GM12878 (cell line): ENCODE data around the gene GGA2. TPM values are rescaled to one million over a fixed set of nuclear protein-coding genes. Genes with fewer than 3 reads are reported as not detected.

Source experiments
- ATAC-seq: fragments of 200-7000 bp; cut with Tn5 transposase; 3 replicates; pipeline ENCODE4 v1.9.1; 2020; ENCODE audit warnings: mild to moderate bottlenecking, moderate library complexity
- BruUV-seq: library from RNA; stranded (reverse); fragments of 400-500 nt; replicated peaks from 2 replicates; lab custom pipeline; 2021; lab: Mats Ljungman, UMichigan
- CTCF ChIA-PET: fragments of 300-600 bp; sonication (Branson Sonifier 250); formaldehyde crosslinking; extraction: SDS; loops from one replicate; lab custom pipeline; 2021; ENCODE audit warnings: inconsistent platforms; lab: Yijun Ruan, JAX
- POLR2A ChIA-PET: fragments of 350-600 bp; formaldehyde crosslinking; extraction: SDS; loops from one replicate; lab custom pipeline; 2021; ENCODE audit warnings: inconsistent platforms; lab: Charles Lee
- RAD21 ChIA-PET: fragments of 300-600 bp; sonication (Branson Sonifier 250); formaldehyde crosslinking; loops from one replicate; lab custom pipeline; 2023; ENCODE audit warnings: antibody characterized with exemption; ENCODE audit not compliant: unreplicated experiment; lab: Charles Lee
- SMC1A ChIA-PET: fragments of 300-600 bp; sonication (Branson Sonifier 250); formaldehyde crosslinking; loops from one replicate; lab custom pipeline; 2023; ENCODE audit not compliant: unreplicated experiment, uncharacterized antibody; lab: Charles Lee
- DNase-seq: peaks from one replicate; pipeline ENCODE4 v3.0.0-alpha.2; 2011; ENCODE audit warnings: low read depth, low spot score
- FAIRE-seq: peaks from 3 replicates; lab custom pipeline; 2011; peaks lifted over from hg19 to GRCh38; lab: Jason Lieb, UNC
- H2AFZ ChIP-seq: 2 replicates; pipeline ENCODE4 v1.6.0; 2011; ENCODE audit warnings: low read depth, low read length, control low read depth; ENCODE audit not compliant: control insufficient read depth
- H3K27ac ChIP-seq: 2 replicates; pipeline ENCODE4 v1.5.1; 2011; ENCODE audit warnings: control low read depth; ENCODE audit not compliant: control insufficient read depth, insufficient read depth
- H3K27me3 ChIP-seq, 2 experiments: replicated peaks in 1 of 2; 2 replicates each; pipeline versions ENCODE4 v1.6.0 to v1.6.1; 2011; ENCODE audit warnings: low read length in 1 of 2; ENCODE audit not compliant: control insufficient read depth in 2 of 2, insufficient read depth in 2 of 2
- H3K36me3 ChIP-seq, 2 experiments: 2 replicates each; pipeline ENCODE4 v1.5.1; 2011; ENCODE audit warnings: low read length in 1 of 2; ENCODE audit not compliant: control insufficient read depth in 2 of 2, insufficient read depth in 2 of 2
- H3K4me1 ChIP-seq: 2 replicates; pipeline ENCODE4 v1.6.1; 2011; ENCODE audit warnings: mild to moderate bottlenecking, low read length, moderate library complexity, mixed read lengths; ENCODE audit not compliant: control insufficient read depth, insufficient read depth
- H3K4me2 ChIP-seq: 2 replicates; pipeline ENCODE4 v1.6.0; 2011; ENCODE audit warnings: control low read depth; ENCODE audit not compliant: control insufficient read depth, insufficient read depth
- H3K4me3 ChIP-seq: fragments of 200-600 bp; sonication (generic); 2 replicates; pipeline ENCODE4 v1.5.1; 2016
- H3K79me2 ChIP-seq: 2 replicates; pipeline ENCODE4 v1.6.0; 2011; ENCODE audit warnings: low read length; ENCODE audit not compliant: control insufficient read depth, insufficient read depth
- H3K9ac ChIP-seq: 2 replicates; pipeline ENCODE4 v1.8.0; 2011; ENCODE audit warnings: low read length, control low read depth, mixed read lengths; ENCODE audit not compliant: control insufficient read depth, insufficient read depth
- H3K9me3 ChIP-seq: replicated peaks from 3 replicates; pipeline ENCODE4 v1.5.1; 2011; ENCODE audit warnings: mild to moderate bottlenecking, low read length; ENCODE audit not compliant: control insufficient read depth, insufficient read depth
- H4K20me1 ChIP-seq: 2 replicates; pipeline ENCODE4 v1.6.0; 2011; ENCODE audit not compliant: control insufficient read depth, insufficient read depth
- CHD4 ChIP-seq: fragments of 200-600 bp; sonication (generic); IDR thresholded peaks from 2 replicates; pipeline ENCODE4 v1.6.1; 2016; ENCODE audit warnings: mild to moderate bottlenecking
- EGR1 ChIP-seq, 2 experiments: IDR thresholded peaks; 1 replicate in 1 of 2; 2 replicates in 1 of 2; pipeline ENCODE4 v1.6.1; 2011 to 2012; ENCODE audit warnings: low read depth in 2 of 2, low read length in 2 of 2, borderline replicate concordance in 1 of 2, mild to moderate bottlenecking in 1 of 2, moderate library complexity in 1 of 2
- HDAC6 ChIP-seq: fragments of 200-600 bp; sonication (generic); IDR thresholded peaks from one replicate; pipeline ENCODE4 v1.8.0; 2017; ENCODE audit warnings: antibody characterized with exemption; ENCODE audit not compliant: unreplicated experiment
- MYC ChIP-seq: IDR thresholded peaks from 2 replicates; pipeline ENCODE4 v1.6.1; 2011; ENCODE audit warnings: mild to moderate bottlenecking, low read length, moderate library complexity, inconsistent platforms; ENCODE audit not compliant: insufficient read depth, insufficient replicate concordance, insufficient read length, severe bottlenecking
- NFXL1 ChIP-seq: fragments of 450-650 bp; IDR thresholded peaks from 2 replicates; pipeline ENCODE4 v1.6.1; 2017; ENCODE audit warnings: antibody characterized with exemption, mild to moderate bottlenecking, borderline replicate concordance
- POU2F2 ChIP-seq: IDR thresholded peaks from 3 replicates; pipeline ENCODE4 v1.6.1; 2011; ENCODE audit warnings: low read depth, mild to moderate bottlenecking, low read length, borderline replicate concordance
- SREBF1 ChIP-seq: IDR thresholded peaks from 2 replicates; pipeline ENCODE4 v1.6.1; 2012; ENCODE audit warnings: mild to moderate bottlenecking, low read length
- whole genome bisulfite sequencing: methylation state at CpG from one replicate; pipeline ENCODE4 v1.1.6; 2016; ENCODE audit warnings: low lambda C conversion rate; ENCODE audit not compliant: insufficient replicate concordance, insufficient coverage; ENCODE audit errors: missing lambda C conversion rate; 5-methylcytosine and 5-hydroxymethylcytosine counted together
- in situ Hi-C: fragments of 300-500 bp; cut with MboI; formaldehyde crosslinking; loops from 9 replicates; pipeline ENCODE4 v1.14.3; 2018; ENCODE audit warnings: mixed read lengths
- intact Hi-C: fragments of 100-400 bp; cut with micrococcal nuclease; formaldehyde crosslinking; loops from one replicate; pipeline ENCODE4 v1.14.2; 2022; ENCODE audit not compliant: unreplicated experiment
- polyA plus RNA-seq, 11 experiments: library from polyadenylated mRNA; depleted of rRNA in 4 of 11; unstranded in 6 of 11; stranded (reverse) in 5 of 11; fragments of >200 nt; fragmentation: Nextera tagmentation in 4 of 11; fragmentation: Illumina TruSeq in 1 of 11; extraction: Ambion mirVana in 4 of 11; extraction: Trizol in 1 of 11; gene quantifications; 1 replicate in 1 of 11; 2 replicates in 10 of 11; pipeline versions ENCODE4 v1.2.1 to v1.2.3, GENCODE V29; 2011 to 2016; ENCODE audit warnings: inconsistent platforms in 2 of 11, missing spikeins in 2 of 11, low read depth in 1 of 11
- total RNA-seq, 4 experiments: library from RNA; depleted of rRNA in 3 of 4; stranded (reverse); fragments of >200 nt in 3 of 4; fragmentation: Illumina TruSeq in 1 of 4; extraction: Trizol in 1 of 4; gene quantifications; 2 replicates each; pipeline versions ENCODE4 v1.2.1 to v1.2.3, GENCODE V29; 2013 to 2021
- TF ChIP-seq, protein P1 (sequence below): fragments of 150-350 bp; IDR thresholded peaks from 2 replicates; pipeline ENCODE4 v1.6.1; 2014; ENCODE audit warnings: mild to moderate bottlenecking, low read depth, low read length
- TF ChIP-seq, protein P2 (sequence below): IDR thresholded peaks from 2 replicates; pipeline ENCODE4 v1.6.1; 2012; ENCODE audit warnings: improper control_type of control experiment, low read depth, low read length; ENCODE audit not compliant: insufficient replicate concordance
- TF ChIP-seq, protein P3 (sequence below): IDR thresholded peaks from 2 replicates; pipeline ENCODE4 v1.6.1; 2011; ENCODE audit warnings: borderline replicate concordance, low read depth, mild to moderate bottlenecking, moderate library complexity, mixed read lengths, low read length; ENCODE audit not compliant: insufficient read depth; ENCODE audit errors: extremely low read length

The GGA2 gene
- total and polyA plus RNA-seq, 10 of the 15 experiments (the other 5 are each of a cell fraction or from before 2014, with no cell fraction given), result 14.1 to 153 (median 86.6) TPM

DNA sequence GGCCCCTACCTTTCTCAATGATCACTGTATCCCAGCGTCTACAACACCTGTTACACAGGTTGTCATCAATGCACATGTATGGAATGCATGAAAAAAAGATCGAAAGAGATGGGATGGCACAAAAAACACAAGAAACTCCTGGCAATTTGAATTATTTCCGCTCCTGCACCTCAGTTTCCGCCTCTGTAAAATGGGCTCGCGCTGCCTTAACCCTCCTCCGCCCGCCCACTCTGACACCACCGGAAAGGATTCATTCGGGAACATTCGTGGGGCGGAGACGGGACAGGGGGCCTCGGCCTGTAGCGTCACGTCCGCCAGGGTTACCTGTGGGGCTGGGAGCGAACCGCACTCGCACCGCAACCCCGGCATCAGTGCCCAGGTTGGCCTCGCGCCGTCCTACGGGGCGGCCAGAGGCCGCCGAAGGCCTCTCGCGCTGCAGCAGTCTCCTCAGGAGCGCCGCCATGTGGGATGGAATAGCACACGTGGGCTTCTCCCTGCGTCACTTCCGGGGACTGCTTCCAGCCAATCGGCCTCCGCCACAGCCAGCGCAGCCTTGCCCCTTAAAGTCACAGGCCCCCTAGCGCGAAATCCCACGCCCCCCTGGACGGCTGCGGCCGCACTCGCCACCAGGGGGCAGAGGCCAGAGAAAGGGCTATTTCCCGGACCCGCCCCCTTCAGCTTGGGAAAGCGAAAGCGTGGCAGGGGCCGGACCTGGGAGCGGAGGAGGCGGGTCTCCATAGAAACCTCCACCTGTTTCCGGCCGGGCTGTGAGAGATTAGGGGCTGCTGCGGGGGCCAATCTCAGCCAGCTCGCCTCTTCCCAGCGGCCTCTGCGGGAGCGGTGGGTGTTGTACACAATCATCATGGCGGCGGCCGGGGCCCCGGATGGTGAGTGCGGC is 46.8 kb upstream of the GGA2 start, which contains the start of the genes EARS2 and UBFD1:
Gene EARS2, minus strand, starts transcription at position 470 of the 898 bp plus-strand sequence. Its CDS starts 7 bp downstream, at position 463.
Gene UBFD1, plus strand, starts transcription at position 847 of the 898 bp plus-strand sequence. Its CDS starts 16 bp downstream, at position 863.
- ChIA-PET CTCF (interaction anchor here (0.6 to 5.0 kb wide), 8 partner anchors 8 to 374 kb away, joined by 3 to 35 read pairs (median 6); partner anchors contain the start of genes GGA2, NDUFAB1 and SCNN1G), SMC1A (interaction anchor here (0.9 to 2.6 kb wide), 8 partner anchors 40 to 374 kb away, joined by 3 to 9 read pairs (median 4); no protein-coding TSS in a partner anchor), POLR2A (interaction anchor here (0.9 kb wide), 1 partner anchor 50 kb away, joined by 4 read pairs; no protein-coding TSS in a partner anchor), RAD21 (interaction anchor here (1.0 to 2.8 kb wide), 7 partner anchors 14 to 169 kb away, joined by 3 to 15 read pairs (median 3); partner anchors contain the start of genes COG7 and NDUFAB1)
- intact Hi-C loops (loop anchor here (1.0 to 10.0 kb wide), 5 partner anchors 39 to 170 kb away; partner anchors contain the start of genes DCTN5, NDUFAB1 and PALB2), in situ Hi-C loops (no loop called here)
- no peaks in the 10 kb centered on the region; the same call in none of the 2 replicates for H3K4me1 ChIP-seq
- 1% methylated on average over 60 of the region's 65 CpGs for WGBS
- FAIRE-seq, result peak; percentile 97
- BruUV-seq, result TSS peak; percentile 79
- no peaks in the 10 kb centered on the region for H4K20me1 ChIP-seq
- H3K27ac ChIP-seq, result peak within 1 kb of the TSS; percentile 95
- peak within 1 kb of the TSS; percentile 93 for H2AFZ ChIP-seq
- peak; percentile 95 for DNase-seq
- H3K36me3 ChIP-seq, result peaks cover 0 to 20% of the 10 kb centered on the region in 2 experiments
- H3K27me3 ChIP-seq, result no peaks in the 10 kb centered on the region
- H3K79me2 ChIP-seq, result peaks cover 51% of the 10 kb centered on the region
- H3K9me3 ChIP-seq, result no peaks in the 10 kb centered on the region
- peak within 1 kb of the TSS; percentile 85 for H3K4me2 ChIP-seq
- peak; percentile 94 for ATAC-seq
- peak within 1 kb of the TSS; percentile 84 for H3K9ac ChIP-seq
- H3K4me3 ChIP-seq, result peak within 1 kb of the TSS; percentile 92
- TF ChIP-seq SREBF1 (no peak), CHD4 (no peak), NFXL1 (no peak), EGR1 (IDR thresholded peaks at IDR 0.05; ENCODE audit: borderline replicate concordance in 1 of 2, low read depth in 2 of 2, low read length in 2 of 2) (peak in 1 of 2 experiments; percentile 71; a peak in 2 of 3 replicates), HDAC6 (no peak), POU2F2 (peak; percentile 89; the same call in 2 of the 3 replicates), MYC (peak; percentile 83)
- TF ChIP-seq, protein P1, sequence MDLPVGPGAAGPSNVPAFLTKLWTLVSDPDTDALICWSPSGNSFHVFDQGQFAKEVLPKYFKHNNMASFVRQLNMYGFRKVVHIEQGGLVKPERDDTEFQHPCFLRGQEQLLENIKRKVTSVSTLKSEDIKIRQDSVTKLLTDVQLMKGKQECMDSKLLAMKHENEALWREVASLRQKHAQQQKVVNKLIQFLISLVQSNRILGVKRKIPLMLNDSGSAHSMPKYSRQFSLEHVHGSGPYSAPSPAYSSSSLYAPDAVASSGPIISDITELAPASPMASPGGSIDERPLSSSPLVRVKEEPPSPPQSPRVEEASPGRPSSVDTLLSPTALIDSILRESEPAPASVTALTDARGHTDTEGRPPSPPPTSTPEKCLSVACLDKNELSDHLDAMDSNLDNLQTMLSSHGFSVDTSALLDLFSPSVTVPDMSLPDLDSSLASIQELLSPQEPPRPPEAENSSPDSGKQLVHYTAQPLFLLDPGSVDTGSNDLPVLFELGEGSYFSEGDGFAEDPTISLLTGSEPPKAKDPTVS, result no peak
- TF ChIP-seq, protein P2, sequence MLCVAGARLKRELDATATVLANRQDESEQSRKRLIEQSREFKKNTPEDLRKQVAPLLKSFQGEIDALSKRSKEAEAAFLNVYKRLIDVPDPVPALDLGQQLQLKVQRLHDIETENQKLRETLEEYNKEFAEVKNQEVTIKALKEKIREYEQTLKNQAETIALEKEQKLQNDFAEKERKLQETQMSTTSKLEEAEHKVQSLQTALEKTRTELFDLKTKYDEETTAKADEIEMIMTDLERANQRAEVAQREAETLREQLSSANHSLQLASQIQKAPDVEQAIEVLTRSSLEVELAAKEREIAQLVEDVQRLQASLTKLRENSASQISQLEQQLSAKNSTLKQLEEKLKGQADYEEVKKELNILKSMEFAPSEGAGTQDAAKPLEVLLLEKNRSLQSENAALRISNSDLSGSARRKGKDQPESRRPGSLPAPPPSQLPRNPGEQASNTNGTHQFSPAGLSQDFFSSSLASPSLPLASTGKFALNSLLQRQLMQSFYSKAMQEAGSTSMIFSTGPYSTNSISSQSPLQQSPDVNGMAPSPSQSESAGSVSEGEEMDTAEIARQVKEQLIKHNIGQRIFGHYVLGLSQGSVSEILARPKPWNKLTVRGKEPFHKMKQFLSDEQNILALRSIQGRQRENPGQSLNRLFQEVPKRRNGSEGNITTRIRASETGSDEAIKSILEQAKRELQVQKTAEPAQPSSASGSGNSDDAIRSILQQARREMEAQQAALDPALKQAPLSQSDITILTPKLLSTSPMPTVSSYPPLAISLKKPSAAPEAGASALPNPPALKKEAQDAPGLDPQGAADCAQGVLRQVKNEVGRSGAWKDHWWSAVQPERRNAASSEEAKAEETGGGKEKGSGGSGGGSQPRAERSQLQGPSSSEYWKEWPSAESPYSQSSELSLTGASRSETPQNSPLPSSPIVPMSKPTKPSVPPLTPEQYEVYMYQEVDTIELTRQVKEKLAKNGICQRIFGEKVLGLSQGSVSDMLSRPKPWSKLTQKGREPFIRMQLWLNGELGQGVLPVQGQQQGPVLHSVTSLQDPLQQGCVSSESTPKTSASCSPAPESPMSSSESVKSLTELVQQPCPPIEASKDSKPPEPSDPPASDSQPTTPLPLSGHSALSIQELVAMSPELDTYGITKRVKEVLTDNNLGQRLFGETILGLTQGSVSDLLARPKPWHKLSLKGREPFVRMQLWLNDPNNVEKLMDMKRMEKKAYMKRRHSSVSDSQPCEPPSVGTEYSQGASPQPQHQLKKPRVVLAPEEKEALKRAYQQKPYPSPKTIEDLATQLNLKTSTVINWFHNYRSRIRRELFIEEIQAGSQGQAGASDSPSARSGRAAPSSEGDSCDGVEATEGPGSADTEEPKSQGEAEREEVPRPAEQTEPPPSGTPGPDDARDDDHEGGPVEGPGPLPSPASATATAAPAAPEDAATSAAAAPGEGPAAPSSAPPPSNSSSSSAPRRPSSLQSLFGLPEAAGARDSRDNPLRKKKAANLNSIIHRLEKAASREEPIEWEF, result peak; percentile 78
- TF ChIP-seq, protein P3, sequence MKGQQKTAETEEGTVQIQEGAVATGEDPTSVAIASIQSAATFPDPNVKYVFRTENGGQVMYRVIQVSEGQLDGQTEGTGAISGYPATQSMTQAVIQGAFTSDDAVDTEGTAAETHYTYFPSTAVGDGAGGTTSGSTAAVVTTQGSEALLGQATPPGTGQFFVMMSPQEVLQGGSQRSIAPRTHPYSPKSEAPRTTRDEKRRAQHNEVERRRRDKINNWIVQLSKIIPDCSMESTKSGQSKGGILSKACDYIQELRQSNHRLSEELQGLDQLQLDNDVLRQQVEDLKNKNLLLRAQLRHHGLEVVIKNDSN, result peak; percentile 88
